D721Med (cell line): ENCODE data around the gene XYLT2.
"Not testable (repeated sequence)": the region's sequence is repeated elsewhere in the genome, so short reads cannot be mapped to it uniquely, and the experiment has no call there.

Source experiments
- DNase-seq: peaks from one replicate; pipeline ENCODE4 v3.0.0; 2011; ENCODE audit warnings: low spot score; ENCODE audit not compliant: insufficient read length
- FAIRE-seq: peaks from 2 replicates; lab custom pipeline; 2011; peaks lifted over from hg19 to GRCh38; lab: Jason Lieb, UNC
- CTCF ChIP-seq: IDR thresholded peaks from 2 replicates; pipeline ENCODE4 v1.5.1; 2012; ENCODE audit warnings: mild to moderate bottlenecking, control low read depth; ENCODE audit not compliant: insufficient read depth; ENCODE audit errors: missing control alignments

XYLT2 gene

GRCh38 chr17:50394711-50395110 is 48.8 kb downstream of the XYLT2 start:
- no peak for TF ChIP-seq CTCF
- DNase-seq (no peak), FAIRE-seq (no peak)

GRCh38 chr17:50396261-50397110 is 50.6 kb downstream of the XYLT2 start:
- DNase-seq (no peak), FAIRE-seq (no peak)
- no peak for TF ChIP-seq CTCF

GRCh38 chr17:50397111-50397918 is 51.4 kb downstream of the XYLT2 start, which contains the start of gene LRRC59:
Gene LRRC59, minus strand, starts transcription at chr17:50397523. Its CDS starts 206 bp downstream, at chr17:50397317.
- FAIRE-seq = no peak
- peak; percentile 99 for TF ChIP-seq CTCF
- peak; percentile 65 for DNase-seq

- no peak for DNase-seq
- no peak for TF ChIP-seq CTCF
- no peak for FAIRE-seq
These were observed 52.0 kb downstream of the XYLT2 start for GRCh38 chr17:50397919-50398285.

GRCh38 chr17:50398672-50399071 is 52.7 kb downstream of the XYLT2 start:
- not testable (repeated sequence) for DNase-seq, FAIRE-seq

GRCh38 chr17:50399591-50399990 is 53.7 kb downstream of the XYLT2 start:
- not testable (repeated sequence) for DNase-seq, FAIRE-seq

- FAIRE-seq, DNase-seq: not testable (repeated sequence)
These were observed 59.4 kb downstream of the XYLT2 start for GRCh38 chr17:50405351-50405750.

GRCh38 chr17:50406578-50406977 is 60.7 kb downstream of the XYLT2 start:
- FAIRE-seq (no peak), DNase-seq (no peak)

More at GRCh38 chr17:50406578-50406977, 60.7 kb downstream of the XYLT2 start:
- no peak for TF ChIP-seq CTCF
